Measurements from ENCODE around the gene LTBP4. TPM values are rescaled to one million over a fixed set of nuclear protein-coding genes. Genes with fewer than 3 reads are reported as not detected.
"Not testable (repeated sequence)": the region's sequence is repeated elsewhere in the genome, so short reads cannot be mapped to it uniquely, and the experiment has no call there.

LTBP4 gene
- total and polyA plus RNA-seq, 7 experiments from 2014 or later: 21.8 to 116 (median 106) TPM

GRCh38 chr19:40642757-40643305, 41.7 kb downstream of the LTBP4 start:
- Mint-ChIP-seq H3K4me1 (peaks cover 0 to 12% (median 6%) of the 10 kb centered on the region in 7 donors), H3K27me3 (peaks cover 8 to 12% (median 8%) of the 10 kb centered on the region in 5 donors), H3K36me3 (no peaks in the 10 kb centered on the region), H3K27ac (no peak overlapping the region), H3K4me3 (no peak overlapping the region), H3K9me3 (no peaks in the 10 kb centered on the region)
- Histone ChIP-seq H3K36me3 (ENCODE audit: control insufficient read depth in 2 of 3, insufficient read depth in 3 of 3, low read length in 3 of 3) (no peaks in the 10 kb centered on the region), H3K4me1 (ENCODE audit: control insufficient read depth in 2 of 2, insufficient read depth in 2 of 2, low read length in 2 of 2) (no peaks in the 10 kb centered on the region), H3K9me3 (ENCODE audit: control insufficient read depth in 2 of 3, low read length in 3 of 3) (no peaks in the 10 kb centered on the region), H3K27me3 (ENCODE audit: control insufficient read depth in 2 of 2, insufficient read depth in 2 of 2, low read length in 2 of 2) (no peaks in the 10 kb centered on the region), H3K27ac (ENCODE audit: low read depth, low read length) (no peak overlapping the region), H3K4me3 (ENCODE audit: low read length) (no peak overlapping the region)
- ATAC-seq (no peak), DNase-seq (no peak)
- ChIA-PET CTCF (interaction anchor here (1.0 kb wide), 1 partner anchor 94 kb away, joined by 3 read pairs; no protein-coding TSS in a partner anchor), POLR2A (no interaction called here)
- intact Hi-C loops (cut with micrococcal nuclease): no loop called here

GRCh38 chr19:40646743-40647254, 45.6 kb downstream of the LTBP4 start:
- CTCF ChIA-PET: interaction anchor here (2.0 kb wide), 1 partner anchor 12 kb away, joined by 12 read pairs; no protein-coding TSS in a partner anchor

GRCh38 chr19:40649903-40650675, 48.9 kb downstream of the LTBP4 start:
- CTCF ChIA-PET; H3K27ac ChIP-seq (ENCODE audit: low read depth, low read length); H3K9me3 ChIP-seq (ENCODE audit: control insufficient read depth in 2 of 3, low read length in 3 of 3); H3K27me3 ChIP-seq (ENCODE audit: control insufficient read depth in 2 of 2, insufficient read depth in 2 of 2, low read length in 2 of 2); intact Hi-C loops (cut with micrococcal nuclease); H3K4me3 ChIP-seq (ENCODE audit: low read length); H3K36me3 ChIP-seq (ENCODE audit: control insufficient read depth in 2 of 3, insufficient read depth in 3 of 3, low read length in 3 of 3); H3K27ac Mint-ChIP-seq; H3K4me1 ChIP-seq (ENCODE audit: control insufficient read depth in 2 of 2, insufficient read depth in 2 of 2, low read length in 2 of 2); DNase-seq; H3K9me3 Mint-ChIP-seq; H3K36me3 Mint-ChIP-seq; H3K4me3 Mint-ChIP-seq; ATAC-seq; H3K4me1 Mint-ChIP-seq: not testable (repeated sequence)
- POLR2A ChIA-PET: interaction anchor here (0.6 kb wide), 1 partner anchor 13 kb away, joined by 3 read pairs; no protein-coding TSS in a partner anchor
- peaks cover 0 to 12% (median 8%) of the 10 kb centered on the region in 5 donors for H3K27me3 Mint-ChIP-seq

More at GRCh38 chr19:40646743-40647254, 45.6 kb downstream of the LTBP4 start:
- no peak for DNase-seq
- Mint-ChIP-seq H3K4me1 (no peaks in the 10 kb centered on the region), H3K27ac (no peak overlapping the region), H3K9me3 (no peaks in the 10 kb centered on the region), H3K27me3 (peaks cover 0 to 12% (median 8%) of the 10 kb centered on the region in 5 donors), H3K36me3 (no peaks in the 10 kb centered on the region), H3K4me3 (no peak overlapping the region)
- Histone ChIP-seq H3K4me3 (ENCODE audit: low read length) (no peak overlapping the region), H3K27ac (ENCODE audit: low read depth, low read length) (no peak overlapping the region), H3K9me3 (ENCODE audit: control insufficient read depth in 2 of 3, low read length in 3 of 3) (no peaks in the 10 kb centered on the region), H3K4me1 (ENCODE audit: control insufficient read depth in 2 of 2, insufficient read depth in 2 of 2, low read length in 2 of 2) (no peaks in the 10 kb centered on the region), H3K27me3 (ENCODE audit: control insufficient read depth in 2 of 2, insufficient read depth in 2 of 2, low read length in 2 of 2) (no peaks in the 10 kb centered on the region), H3K36me3 (ENCODE audit: control insufficient read depth in 2 of 3, insufficient read depth in 3 of 3, low read length in 3 of 3) (no peaks in the 10 kb centered on the region)
- intact Hi-C loops (cut with micrococcal nuclease): no loop called here
- no peak for ATAC-seq
- POLR2A ChIA-PET: interaction anchor here (1.2 kb wide), 1 partner anchor 12 kb away, joined by 3 read pairs; no protein-coding TSS in a partner anchor

GRCh38 chr19:40650749-40651305, 49.7 kb downstream of the LTBP4 start:
- H3K4me3 ChIP-seq (ENCODE audit: low read length): no peak overlapping the region
- H3K4me1 Mint-ChIP-seq: no peaks in the 10 kb centered on the region
- no peaks in the 10 kb centered on the region for H3K9me3 ChIP-seq (ENCODE audit: control insufficient read depth in 2 of 3, low read length in 3 of 3)
- peaks cover 0 to 10% (median 6%) of the 10 kb centered on the region in 5 donors for H3K27me3 Mint-ChIP-seq
- H3K36me3 Mint-ChIP-seq: no peaks in the 10 kb centered on the region
- H3K27me3 ChIP-seq (ENCODE audit: control insufficient read depth in 2 of 2, insufficient read depth in 2 of 2, low read length in 2 of 2): no peaks in the 10 kb centered on the region
- H3K36me3 ChIP-seq (ENCODE audit: control insufficient read depth in 2 of 3, insufficient read depth in 3 of 3, low read length in 3 of 3): no peaks in the 10 kb centered on the region
- ATAC-seq: no peak
- ChIA-PET POLR2A (no interaction called here), CTCF (no interaction called here)
- no peak overlapping the region for H3K27ac ChIP-seq (ENCODE audit: low read depth, low read length)
- intact Hi-C loops (cut with micrococcal nuclease): no loop called here
- no peak for DNase-seq
- no peak overlapping the region for H3K27ac Mint-ChIP-seq
- no peaks in the 10 kb centered on the region for H3K9me3 Mint-ChIP-seq
- H3K4me3 Mint-ChIP-seq: no peak overlapping the region
- no peaks in the 10 kb centered on the region for H3K4me1 ChIP-seq (ENCODE audit: control insufficient read depth in 2 of 2, insufficient read depth in 2 of 2, low read length in 2 of 2)

- not testable (repeated sequence) for H3K27ac Mint-ChIP-seq
Measured at GRCh38 chr19:40652303-40652702, 51.1 kb downstream of the LTBP4 start.

GRCh38 chr19:40655684-40656083, 54.5 kb downstream of the LTBP4 start:
- POLR2A ChIA-PET; H3K27ac Mint-ChIP-seq; H3K9me3 ChIP-seq (ENCODE audit: control insufficient read depth in 2 of 3, low read length in 3 of 3); H3K27me3 ChIP-seq (ENCODE audit: control insufficient read depth in 2 of 2, insufficient read depth in 2 of 2, low read length in 2 of 2); DNase-seq; H3K9me3 Mint-ChIP-seq; H3K27me3 Mint-ChIP-seq; H3K36me3 Mint-ChIP-seq; H3K36me3 ChIP-seq (ENCODE audit: control insufficient read depth in 2 of 3, insufficient read depth in 3 of 3, low read length in 3 of 3); H3K4me1 Mint-ChIP-seq; ATAC-seq; intact Hi-C loops (cut with micrococcal nuclease); H3K4me1 ChIP-seq (ENCODE audit: control insufficient read depth in 2 of 2, insufficient read depth in 2 of 2, low read length in 2 of 2); H3K27ac ChIP-seq (ENCODE audit: low read depth, low read length); H3K4me3 ChIP-seq (ENCODE audit: low read length); H3K4me3 Mint-ChIP-seq: not testable (repeated sequence)
- CTCF ChIA-PET: interaction anchor here (0.6 to 1.1 kb wide), 2 partner anchors 165 to 487 kb away, joined by 3 to 10 read pairs; no protein-coding TSS in a partner anchor

More at GRCh38 chr19:40652303-40652702, 51.1 kb downstream of the LTBP4 start:
- H3K36me3 ChIP-seq (ENCODE audit: control insufficient read depth in 2 of 3, insufficient read depth in 3 of 3, low read length in 3 of 3); DNase-seq; H3K9me3 Mint-ChIP-seq; CTCF ChIA-PET; H3K4me3 Mint-ChIP-seq; H3K4me3 ChIP-seq (ENCODE audit: low read length); H3K27ac ChIP-seq (ENCODE audit: low read depth, low read length); intact Hi-C loops (cut with micrococcal nuclease); H3K36me3 Mint-ChIP-seq; H3K9me3 ChIP-seq (ENCODE audit: control insufficient read depth in 2 of 3, low read length in 3 of 3); H3K4me1 Mint-ChIP-seq; H3K4me1 ChIP-seq (ENCODE audit: control insufficient read depth in 2 of 2, insufficient read depth in 2 of 2, low read length in 2 of 2); ATAC-seq; H3K27me3 ChIP-seq (ENCODE audit: control insufficient read depth in 2 of 2, insufficient read depth in 2 of 2, low read length in 2 of 2); POLR2A ChIA-PET; H3K27me3 Mint-ChIP-seq: not testable (repeated sequence)
